Smooth muscle cell (in vitro differentiated cells): ENCODE data around the gene SLC5A7. TPM values are rescaled to one million over a fixed set of nuclear protein-coding genes. Genes with fewer than 3 reads are reported as not detected.

ENCODE experiments used
- DNase-seq: peaks from one replicate; lab custom pipeline; 2025; ENCODE audit not compliant: unreplicated experiment; lab: John Stamatoyannopoulos, UW
- H2AFZ ChIP-seq: fragments of 200-600 bp; sonication (generic); 2 replicates; pipeline ENCODE4 v1.6.0; 2016; ENCODE audit warnings: antibody characterized with exemption, low read depth, mild to moderate bottlenecking
- H3F3A ChIP-seq: fragments of 200-600 bp; sonication (generic); 2 replicates; pipeline ENCODE4 v1.6.0; 2017; ENCODE audit warnings: antibody characterized with exemption, low read depth
- H3K27ac ChIP-seq: fragments of 200-600 bp; sonication (generic); 2 replicates; pipeline ENCODE4 v1.5.1; 2016; ENCODE audit warnings: low read depth, mild to moderate bottlenecking
- H3K27me3 ChIP-seq: fragments of 200-600 bp; sonication (generic); 2 replicates; pipeline ENCODE4 v1.6.1; 2016; ENCODE audit warnings: low read depth, mild to moderate bottlenecking
- H3K36me3 ChIP-seq: fragments of 200-600 bp; sonication (generic); 2 replicates; pipeline ENCODE4 v1.5.1; 2016; ENCODE audit warnings: low read depth
- H3K4me1 ChIP-seq: fragments of 200-600 bp; sonication (generic); 2 replicates; pipeline ENCODE4 v1.5.1; 2016; ENCODE audit warnings: low read depth
- H3K4me2 ChIP-seq: fragments of 200-600 bp; sonication (generic); 2 replicates; pipeline ENCODE4 v1.6.0; 2016; ENCODE audit warnings: mild to moderate bottlenecking
- H3K4me3 ChIP-seq: fragments of 200-600 bp; sonication (generic); 2 replicates; pipeline ENCODE4 v1.5.1; 2016; ENCODE audit warnings: mild to moderate bottlenecking
- H3K79me2 ChIP-seq: fragments of 200-600 bp; sonication (generic); 2 replicates; pipeline ENCODE4 v1.6.0; 2016; ENCODE audit warnings: low read depth, mild to moderate bottlenecking
- H3K9ac ChIP-seq: fragments of 200-600 bp; sonication (generic); 2 replicates; pipeline ENCODE4 v1.6.0; 2016; ENCODE audit warnings: low read depth
- H3K9me3 ChIP-seq: fragments of 200-600 bp; sonication (generic); replicated peaks from 2 replicates; pipeline ENCODE4 v1.5.1; 2016; ENCODE audit warnings: low read depth
- H4K20me1 ChIP-seq: fragments of 200-600 bp; sonication (generic); 2 replicates; pipeline ENCODE4 v1.6.0; 2016; ENCODE audit warnings: low read depth
- CTCF ChIP-seq: fragments of 200-600 bp; sonication (generic); IDR thresholded peaks from 2 replicates; pipeline ENCODE4 v1.5.1; 2017; ENCODE audit warnings: borderline replicate concordance, mild to moderate bottlenecking, antibody characterized with exemption; ENCODE audit not compliant: insufficient read depth, poor library complexity, severe bottlenecking
- WGBS: methylation state at CpG from one replicate; pipeline ENCODE4 v1.1.7; 2016; ENCODE audit warnings: low lambda C conversion rate; 5-methylcytosine and 5-hydroxymethylcytosine counted together
- polyA plus RNA-seq: library from polyadenylated mRNA; unstranded; fragments of >200 nt; fragmentation: Nextera tagmentation; extraction: Ambion mirVana; gene quantifications from 2 replicates; pipeline ENCODE4 v1.2.1, GENCODE V29; 2016
- total RNA-seq: library from RNA; depleted of rRNA; stranded (reverse); fragments of >200 nt; gene quantifications from 2 replicates; pipeline ENCODE4 v1.2.3, GENCODE V29; 2014

The SLC5A7 gene
- total and polyA plus RNA-seq, 2 experiments from 2014 or later: 0.13 TPM; not detected in 1

GRCh38 chr2:107999158-107999557 is 12.8 kb downstream of the SLC5A7 start:
- no peak for TF ChIP-seq CTCF
- Histone ChIP-seq H3K27me3 (no peaks in the 10 kb centered on the region), H4K20me1 (no peaks in the 10 kb centered on the region), H3K9me3 (no peaks in the 10 kb centered on the region), H3K4me1 (no peaks in the 10 kb centered on the region), H3K4me2 (no peak overlapping the region), H3K27ac (no peak overlapping the region), H3K9ac (no peak overlapping the region), H3F3A (no peaks in the 10 kb centered on the region), H3K36me3 (no peaks in the 10 kb centered on the region), H3K79me2 (no peaks in the 10 kb centered on the region), H2AFZ (no peak overlapping the region), H3K4me3 (no peak overlapping the region)
- DNase-seq: no peak
- 81% methylated on average over 2 of the region's 2 CpGs for WGBS

GRCh38 chr2:108010912-108011591 is 24.7 kb downstream of the SLC5A7 start:
- H3K27me3 ChIP-seq: no peaks in the 10 kb centered on the region
- no peaks in the 10 kb centered on the region for H3F3A ChIP-seq
- H4K20me1 ChIP-seq: no peaks in the 10 kb centered on the region
- H3K4me2 ChIP-seq: no peak overlapping the region
- 85% methylated on average over 2 of the region's 2 CpGs for WGBS
- DNase-seq: no peak
- no peak overlapping the region for H2AFZ ChIP-seq
- no peak for TF ChIP-seq CTCF
- H3K36me3 ChIP-seq: no peaks in the 10 kb centered on the region
- no peaks in the 10 kb centered on the region for H3K9me3 ChIP-seq
- H3K79me2 ChIP-seq: no peaks in the 10 kb centered on the region
- no peak overlapping the region for H3K4me3 ChIP-seq
- H3K27ac ChIP-seq: no peak overlapping the region
- no peak overlapping the region for H3K9ac ChIP-seq
- no peaks in the 10 kb centered on the region for H3K4me1 ChIP-seq

GRCh38 chr2:108013305-108013704 is 27.0 kb downstream of the SLC5A7 start:
- DNase-seq: no peak
- no peaks in the 10 kb centered on the region for H4K20me1 ChIP-seq
- H3K4me3 ChIP-seq: no peak overlapping the region
- H3F3A ChIP-seq: no peaks in the 10 kb centered on the region
- no peak overlapping the region for H3K9ac ChIP-seq
- no peak for TF ChIP-seq CTCF
- no peaks in the 10 kb centered on the region for H3K79me2 ChIP-seq
- H3K4me1 ChIP-seq: no peaks in the 10 kb centered on the region
- H3K4me2 ChIP-seq: no peak overlapping the region
- H3K27me3 ChIP-seq: no peaks in the 10 kb centered on the region
- WGBS: 72% methylated on average over 1 of the region's 1 CpG
- H3K9me3 ChIP-seq: no peaks in the 10 kb centered on the region
- no peak overlapping the region for H2AFZ ChIP-seq
- H3K36me3 ChIP-seq: no peaks in the 10 kb centered on the region
- no peak overlapping the region for H3K27ac ChIP-seq

GRCh38 chr2:108022628-108023027 is 36.3 kb downstream of the SLC5A7 start:
- no peaks in the 10 kb centered on the region for H3K27me3 ChIP-seq
- no peak overlapping the region for H2AFZ ChIP-seq
- H3K9ac ChIP-seq: no peak overlapping the region
- H3K4me2 ChIP-seq: no peak overlapping the region
- H3F3A ChIP-seq: no peaks in the 10 kb centered on the region
- no peak overlapping the region for H3K4me3 ChIP-seq
- no peak for TF ChIP-seq CTCF
- no peaks in the 10 kb centered on the region for H4K20me1 ChIP-seq
- H3K79me2 ChIP-seq: no peaks in the 10 kb centered on the region
- H3K4me1 ChIP-seq: no peaks in the 10 kb centered on the region
- no peaks in the 10 kb centered on the region for H3K36me3 ChIP-seq
- H3K9me3 ChIP-seq: no peaks in the 10 kb centered on the region
- DNase-seq: no peak
- no peak overlapping the region for H3K27ac ChIP-seq
